PC-9 (cell line): ENCODE results near the gene FGF19. TPM values are rescaled to one million over a fixed set of nuclear protein-coding genes. Genes with fewer than 3 reads are reported as not detected.

Source experiments
- BruUV-seq: library from RNA; stranded (reverse); fragments of 400-500 nt; replicated peaks from 2 replicates; lab custom pipeline; 2021; lab: Mats Ljungman, UMichigan
- CTCF ChIA-PET: fragments of 300-600 bp; sonication (Branson Sonifier 250); formaldehyde crosslinking; loops from one replicate; lab custom pipeline; 2022; ENCODE audit warnings: antibody characterized with exemption; lab: Charles Lee
- POLR2A ChIA-PET: fragments of 300-600 bp; sonication (Branson Sonifier 250); formaldehyde crosslinking; loops from one replicate; lab custom pipeline; 2022; ENCODE audit warnings: antibody characterized with exemption; ENCODE audit not compliant: unreplicated experiment; lab: Charles Lee
- DNase-seq, 2 experiments: peaks; one replicate each; pipeline versions ENCODE4 v3.0.0 to v3.0.0-alpha.2; 2015 to 2022; ENCODE audit warnings: mixed read lengths in 1 of 2
- H2AFZ ChIP-seq: fragments of 200-600 bp; sonication (generic); 2 replicates; pipeline ENCODE4 v1.8.1; 2017; ENCODE audit warnings: antibody characterized with exemption
- H3F3A ChIP-seq: fragments of 200-600 bp; sonication (generic); 2 replicates; pipeline ENCODE4 v1.8.1; 2017; ENCODE audit warnings: antibody characterized with exemption, mild to moderate bottlenecking, low read depth; ENCODE audit not compliant: insufficient read depth
- H3K27ac ChIP-seq: fragments of 200-600 bp; sonication (generic); 2 replicates; pipeline ENCODE4 v1.6.1; 2016; ENCODE audit warnings: mixed run types
- H3K27me3 ChIP-seq: fragments of 200-600 bp; sonication (generic); 2 replicates; pipeline ENCODE4 v1.6.1; 2016; ENCODE audit warnings: low read depth, mixed run types; ENCODE audit not compliant: insufficient read depth
- H3K36me3 ChIP-seq: fragments of 200-600 bp; sonication (generic); 2 replicates; pipeline ENCODE4 v1.6.1; 2016; ENCODE audit warnings: low read depth, mixed run types
- H3K4me1 ChIP-seq: fragments of 200-600 bp; sonication (generic); replicated peaks from 2 replicates; pipeline ENCODE4 v1.6.1; 2016; ENCODE audit warnings: mixed run types; ENCODE audit not compliant: insufficient read depth
- H3K4me2 ChIP-seq: fragments of 200-600 bp; sonication (generic); 2 replicates; pipeline ENCODE4 v1.6.1; 2017; ENCODE audit warnings: mixed run types
- H3K4me3 ChIP-seq: fragments of 200-600 bp; sonication (generic); 2 replicates; pipeline ENCODE4 v1.6.1; 2016; ENCODE audit warnings: mixed run types
- H3K79me2 ChIP-seq: fragments of 200-600 bp; sonication (generic); 2 replicates; pipeline ENCODE4 v1.6.1; 2017; ENCODE audit warnings: low read depth, mixed run types
- H3K9me2 ChIP-seq: fragments of 200-600 bp; sonication (generic); 2 replicates; pipeline ENCODE4 v1.8.1; 2017; ENCODE audit warnings: mild to moderate bottlenecking; ENCODE audit not compliant: insufficient read depth
- H3K9me3 ChIP-seq: fragments of 200-600 bp; sonication (generic); 2 replicates; pipeline ENCODE4 v1.8.1; 2016; ENCODE audit warnings: low read depth; ENCODE audit not compliant: insufficient read depth
- H4K20me1 ChIP-seq: fragments of 200-600 bp; sonication (generic); 2 replicates; pipeline ENCODE4 v1.8.1; 2017; ENCODE audit not compliant: insufficient read depth
- CTCF ChIP-seq: fragments of 200-600 bp; sonication (generic); conservative IDR thresholded peaks from 2 replicates; pipeline ENCODE4 v1.6.1; 2017; ENCODE audit warnings: mixed run types, antibody characterized with exemption, mild to moderate bottlenecking, moderate library complexity
- EZH2 ChIP-seq: fragments of 200-600 bp; sonication (generic); IDR thresholded peaks from 2 replicates; pipeline ENCODE4 v1.8.0; 2017; ENCODE audit warnings: antibody characterized with exemption, low read depth
- intact Hi-C: fragments of 100-400 bp; cut with micrococcal nuclease; formaldehyde crosslinking; loops from one replicate; pipeline ENCODE4 v1.10.0; 2022; ENCODE audit not compliant: unreplicated experiment
- total RNA-seq: library from RNA; stranded (reverse); gene quantifications from 2 replicates; pipeline ENCODE4 v1.2.3, GENCODE V29; 2021

The FGF19 gene
- total RNA-seq, 1 experiment from 2014 or later = 2.0 TPM

GRCh38 chr11:69750108-69750850 is 46.5 kb upstream of the FGF19 start:
- no peaks in the 10 kb centered on the region; the same call in 1 of the 2 replicates for H3K27me3 ChIP-seq
- no peaks in the 10 kb centered on the region for H3K36me3 ChIP-seq
- H3K9me2 ChIP-seq = no peaks in the 10 kb centered on the region
- no peaks in the 10 kb centered on the region; the same call in 1 of the 2 replicates for H3F3A ChIP-seq
- intact Hi-C loops = no loop called here
- H3K4me3 ChIP-seq = no peak overlapping the region
- no peak overlapping the region for H3K27ac ChIP-seq
- ChIA-PET POLR2A (no interaction called here), CTCF (no interaction called here)
- H3K9me3 ChIP-seq = no peaks in the 10 kb centered on the region
- DNase-seq = no peak
- no peaks in the 10 kb centered on the region for H4K20me1 ChIP-seq
- BruUV-seq = no TSS peak
- no peak overlapping the region for H2AFZ ChIP-seq
- H3K4me2 ChIP-seq = no peak overlapping the region
- H3K79me2 ChIP-seq = no peaks in the 10 kb centered on the region
- 0 out of 2 replicates have a peak, but pooled peaks cover 3% of the 10 kb centered on the region for H3K4me1 ChIP-seq
- no peak for TF ChIP-seq CTCF
- no peak for TF ChIP-seq EZH2

GRCh38 chr11:69748637-69749036 is 44.8 kb upstream of the FGF19 start:
- DNase-seq = no peak
- Histone ChIP-seq H3K9me3 (no peaks in the 10 kb centered on the region), H3K36me3 (no peaks in the 10 kb centered on the region), H4K20me1 (no peaks in the 10 kb centered on the region), H3F3A (peaks cover 3% of the 10 kb centered on the region; the same call in 1 of the 2 replicates), H3K4me2 (no peak overlapping the region), H2AFZ (no peak overlapping the region), H3K9me2 (no peaks in the 10 kb centered on the region), H3K27me3 (no peaks in the 10 kb centered on the region; the same call in 1 of the 2 replicates), H3K27ac (no peak overlapping the region), H3K4me3 (no peak overlapping the region), H3K4me1 (peaks cover 20% of the 10 kb centered on the region), H3K79me2 (no peaks in the 10 kb centered on the region)
- no peak for TF ChIP-seq CTCF
- no peak for TF ChIP-seq EZH2
- no TSS peak for BruUV-seq
- POLR2A ChIA-PET = interaction anchor here (0.6 kb wide), 1 partner anchor 1603 kb away, joined by 3 read pairs; no protein-coding TSS in a partner anchor
- intact Hi-C loops = no loop called here
- CTCF ChIA-PET = no interaction called here

GRCh38 chr11:69746752-69747742 is 43.2 kb upstream of the FGF19 start:
- ChIA-PET POLR2A (no interaction called here), CTCF (no interaction called here)
- Histone ChIP-seq H3K9me3 (no peaks in the 10 kb centered on the region), H3K36me3 (no peaks in the 10 kb centered on the region), H3K4me2 (no peak overlapping the region), H3K9me2 (no peaks in the 10 kb centered on the region), H4K20me1 (no peaks in the 10 kb centered on the region), H3K79me2 (no peaks in the 10 kb centered on the region), H3K27ac (no peak overlapping the region), H3K4me3 (no peak overlapping the region), H3F3A (peaks cover 3% of the 10 kb centered on the region; the same call in 1 of the 2 replicates), H3K27me3 (no peaks in the 10 kb centered on the region), H3K4me1 (peaks cover 30% of the 10 kb centered on the region), H2AFZ (no peak overlapping the region)
- DNase-seq = no peak
- no peak for TF ChIP-seq CTCF
- no peak for TF ChIP-seq EZH2
- intact Hi-C loops = no loop called here
- BruUV-seq = no TSS peak
